NB4 (cell line): ENCODE results near the gene CPS1.

Experiments used
- MYC ChIP-seq: IDR thresholded peaks from 2 replicates; pipeline ENCODE4 v1.6.1; 2011; ENCODE audit warnings: low read depth, low read length
- POLR2A ChIP-seq: IDR thresholded peaks from 2 replicates; pipeline ENCODE4 v1.6.1; 2011; ENCODE audit warnings: mild to moderate bottlenecking; ENCODE audit not compliant: insufficient read length; ENCODE audit errors: extremely low read depth
- TF ChIP-seq, protein P1 (sequence below): IDR thresholded peaks from one replicate; pipeline ENCODE4 v1.5.1; 2012; ENCODE audit warnings: low read depth, low read length

DNA sequence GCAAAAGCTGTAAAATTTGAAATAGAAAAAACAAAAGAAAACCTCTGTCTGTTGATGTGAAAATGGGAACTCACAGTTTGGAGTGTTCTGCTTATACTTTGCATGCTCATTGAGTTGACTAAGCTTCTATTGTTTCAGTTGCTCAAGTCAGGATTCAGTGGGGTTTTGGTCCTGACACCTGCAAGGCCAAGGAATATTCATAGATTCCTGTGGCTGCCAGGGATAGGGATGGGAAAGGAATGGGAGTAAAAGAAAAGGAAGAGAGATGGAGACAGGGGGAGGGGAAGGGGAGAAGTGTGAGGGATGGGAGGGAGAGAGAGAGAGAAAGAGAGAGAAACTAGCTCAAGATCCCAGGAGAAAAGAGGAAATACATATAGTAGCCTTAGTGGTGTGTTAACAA lies 1.3 kb downstream of the CPS1 start:
- TF ChIP-seq POLR2A (no peak), MYC (no peak)
- TF ChIP-seq, protein P1, sequence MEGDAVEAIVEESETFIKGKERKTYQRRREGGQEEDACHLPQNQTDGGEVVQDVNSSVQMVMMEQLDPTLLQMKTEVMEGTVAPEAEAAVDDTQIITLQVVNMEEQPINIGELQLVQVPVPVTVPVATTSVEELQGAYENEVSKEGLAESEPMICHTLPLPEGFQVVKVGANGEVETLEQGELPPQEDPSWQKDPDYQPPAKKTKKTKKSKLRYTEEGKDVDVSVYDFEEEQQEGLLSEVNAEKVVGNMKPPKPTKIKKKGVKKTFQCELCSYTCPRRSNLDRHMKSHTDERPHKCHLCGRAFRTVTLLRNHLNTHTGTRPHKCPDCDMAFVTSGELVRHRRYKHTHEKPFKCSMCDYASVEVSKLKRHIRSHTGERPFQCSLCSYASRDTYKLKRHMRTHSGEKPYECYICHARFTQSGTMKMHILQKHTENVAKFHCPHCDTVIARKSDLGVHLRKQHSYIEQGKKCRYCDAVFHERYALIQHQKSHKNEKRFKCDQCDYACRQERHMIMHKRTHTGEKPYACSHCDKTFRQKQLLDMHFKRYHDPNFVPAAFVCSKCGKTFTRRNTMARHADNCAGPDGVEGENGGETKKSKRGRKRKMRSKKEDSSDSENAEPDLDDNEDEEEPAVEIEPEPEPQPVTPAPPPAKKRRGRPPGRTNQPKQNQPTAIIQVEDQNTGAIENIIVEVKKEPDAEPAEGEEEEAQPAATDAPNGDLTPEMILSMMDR: no peak
